ENCODE results near the gene ING2.

ING2 gene

DNA sequence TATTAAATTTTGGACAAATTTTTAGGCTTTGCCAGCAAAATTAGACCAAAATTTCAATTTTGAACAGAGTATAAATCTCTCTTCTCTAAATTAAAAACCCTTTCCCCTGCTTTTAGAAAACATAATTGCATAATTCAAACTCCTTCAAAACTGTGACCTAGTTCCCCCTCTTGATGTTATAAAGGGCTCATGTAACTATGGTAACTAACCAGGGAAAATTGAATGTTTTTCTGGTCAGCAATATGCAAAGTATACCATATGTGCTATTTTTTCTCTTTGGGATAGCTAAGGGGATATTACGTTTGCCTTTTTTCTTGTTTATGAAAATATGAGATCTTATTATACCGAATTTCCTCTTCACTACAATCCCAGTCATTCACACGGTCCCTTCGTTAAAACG, 5.1 kb upstream of the ING2 start:
- DNase-seq: no peak

DNA sequence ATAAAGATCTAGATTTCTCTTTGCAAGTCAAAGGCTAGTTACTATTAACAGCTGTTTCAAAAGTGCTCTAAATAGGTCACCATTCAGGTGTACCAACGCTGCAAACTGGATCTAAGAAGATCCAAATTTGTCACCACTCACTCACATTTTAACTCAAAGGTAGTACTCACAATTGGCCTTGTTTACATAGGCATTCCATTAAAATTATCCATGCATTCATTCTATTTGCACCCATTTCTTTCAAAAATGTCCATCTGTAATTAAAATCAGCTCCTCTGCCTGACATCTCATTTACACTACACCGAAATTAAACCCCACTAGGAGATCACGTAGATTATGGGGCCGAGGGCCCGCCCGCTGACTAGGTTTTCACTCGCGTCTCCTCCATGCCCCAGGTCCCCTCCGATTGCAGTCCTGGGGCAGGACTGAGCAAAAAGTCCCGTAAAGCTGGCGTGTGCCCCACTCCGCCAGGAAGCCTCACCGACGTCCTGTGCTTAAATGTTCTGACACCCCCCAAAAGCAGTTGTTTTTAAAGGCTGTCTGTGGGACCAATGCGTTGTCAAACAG, 1.3 kb upstream of the ING2 start:
- no peak for DNase-seq

DNA sequence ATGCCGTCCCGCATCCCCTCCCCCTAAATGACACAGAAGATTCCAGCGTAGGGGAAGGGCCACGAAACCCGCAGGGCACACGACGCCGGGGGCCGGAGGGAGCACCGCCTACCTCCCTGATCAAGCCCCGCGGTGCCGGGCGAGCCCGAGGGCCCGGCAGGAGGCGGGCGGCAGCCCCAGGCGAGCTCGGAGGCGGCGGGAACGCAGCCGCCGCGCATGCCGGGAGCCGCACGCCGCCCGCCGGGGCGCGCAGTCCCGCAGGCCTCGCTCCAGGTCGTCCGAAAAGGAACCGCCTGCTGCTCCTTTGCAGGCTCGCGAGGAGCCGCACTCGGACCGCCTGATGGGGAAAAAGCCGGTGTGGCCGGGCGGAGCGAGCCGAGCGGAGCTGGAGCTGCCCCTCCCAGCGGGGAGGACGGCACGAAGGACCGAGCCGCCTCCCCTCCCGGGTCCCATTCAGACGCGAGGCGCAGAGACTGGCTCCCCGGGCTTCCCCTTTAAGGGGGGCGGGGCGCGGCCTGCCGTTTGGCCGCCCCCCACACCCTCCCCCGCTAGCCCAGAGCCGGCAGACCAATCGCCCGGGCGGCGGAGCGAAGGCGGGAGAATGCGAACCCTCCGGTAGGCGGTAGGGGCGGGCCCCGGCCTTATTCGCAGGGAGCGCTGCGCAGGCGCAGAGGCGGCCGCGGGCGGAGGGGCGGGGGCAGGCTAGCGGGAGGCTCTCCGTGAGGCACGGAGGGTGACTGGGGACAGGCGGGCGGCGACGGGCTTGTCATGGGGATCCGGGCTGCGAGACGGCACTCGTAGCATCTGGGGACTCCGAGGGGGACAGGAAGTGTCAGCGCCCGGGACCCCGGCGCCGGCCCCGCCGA, 561 bp upstream of the ING2 start:
- peak; percentile 54 for DNase-seq

DNA sequence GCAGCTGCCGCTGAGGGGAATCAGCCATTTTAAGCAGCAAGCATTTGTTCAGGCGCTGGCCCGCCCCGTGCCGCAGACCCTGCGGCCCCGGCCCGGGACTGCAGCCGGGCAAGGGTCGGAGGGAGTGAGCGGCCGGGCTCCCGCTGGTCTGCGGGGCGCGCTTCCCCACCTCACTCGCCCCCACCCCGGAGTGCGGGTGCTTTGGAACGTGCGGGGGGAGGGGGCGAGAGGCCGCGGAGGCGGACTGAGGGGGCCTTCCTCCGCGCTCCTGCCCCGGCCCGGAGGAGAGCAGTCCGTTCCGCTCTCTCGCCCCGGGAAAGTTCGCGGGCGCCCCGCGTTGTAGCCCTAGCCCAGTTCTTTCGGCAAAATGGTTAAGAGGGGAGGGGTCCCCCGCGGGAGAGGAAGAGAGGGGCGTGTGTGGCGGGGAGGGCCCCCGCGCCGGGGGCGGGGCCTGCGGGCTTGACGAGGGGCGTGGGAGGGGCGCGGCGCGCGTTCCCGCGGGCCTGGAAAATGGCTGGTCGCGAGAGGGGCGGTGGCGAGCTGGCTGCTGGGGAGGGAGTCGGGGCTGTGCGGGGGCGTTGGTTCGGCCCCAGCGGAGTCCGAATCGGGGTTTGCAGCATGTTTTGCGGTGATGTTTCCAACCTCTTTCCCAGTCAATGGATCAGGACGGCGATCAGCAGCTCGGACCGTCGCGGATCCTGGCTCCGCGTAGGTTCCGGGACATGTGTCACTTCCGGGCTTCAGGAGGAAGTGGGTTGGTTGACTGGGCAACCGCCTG, 942 bp downstream of the ING2 start:
- peak; percentile 15 for DNase-seq

DNA sequence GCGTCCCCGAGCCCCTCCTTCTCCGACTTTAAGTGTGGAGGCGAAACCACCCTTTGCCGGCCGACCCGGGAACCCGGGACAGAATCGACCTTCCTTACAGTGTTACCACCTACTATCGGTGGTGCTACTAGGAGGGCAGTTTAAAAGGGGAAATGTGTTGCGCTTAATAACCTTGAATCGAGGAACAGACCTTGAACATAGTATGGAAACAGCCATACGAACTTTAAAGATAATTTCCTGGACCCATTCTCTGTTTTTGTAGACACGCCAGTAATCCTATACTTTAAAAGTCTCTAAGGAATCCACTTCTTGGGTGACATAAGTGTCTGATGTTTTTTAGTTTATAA, 1.5 kb downstream of the ING2 start:
- no peak for DNase-seq

DNA sequence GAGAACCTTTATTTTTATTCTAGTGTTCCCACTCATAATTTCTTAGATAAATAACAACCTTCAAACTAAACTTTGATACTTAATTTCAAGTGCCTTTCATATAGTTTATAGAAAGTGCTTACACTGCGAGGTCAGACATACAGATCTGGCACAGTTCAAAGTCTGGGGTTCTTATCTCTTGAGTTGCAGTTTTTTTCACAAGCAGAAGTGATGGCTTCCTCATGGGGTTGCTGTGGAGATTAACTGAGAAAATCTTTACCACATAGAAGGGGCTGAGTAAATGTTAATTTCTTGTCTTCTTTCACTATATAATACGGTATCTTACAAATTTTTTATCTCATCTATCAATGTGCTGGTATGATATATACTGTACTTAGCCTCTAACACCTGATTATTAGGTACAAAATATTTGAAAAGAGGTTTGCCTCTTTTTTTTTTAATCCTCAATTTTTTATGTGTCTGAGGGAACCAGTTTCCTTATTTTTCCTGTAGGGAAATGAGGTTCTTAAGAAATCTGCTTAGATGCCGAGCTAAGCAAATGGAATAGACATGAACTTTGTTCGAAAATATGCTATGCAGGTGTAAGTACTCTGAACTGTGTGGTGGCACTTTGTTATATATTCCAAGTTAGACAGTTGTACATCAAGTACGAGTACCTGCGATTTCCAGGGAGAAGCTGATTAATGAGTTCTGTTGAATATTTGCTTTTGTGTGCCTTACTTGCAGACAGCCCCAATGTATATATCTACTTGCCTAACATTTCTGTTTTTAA, 3.3 kb downstream of the ING2 start:
- no peak for DNase-seq

DNA sequence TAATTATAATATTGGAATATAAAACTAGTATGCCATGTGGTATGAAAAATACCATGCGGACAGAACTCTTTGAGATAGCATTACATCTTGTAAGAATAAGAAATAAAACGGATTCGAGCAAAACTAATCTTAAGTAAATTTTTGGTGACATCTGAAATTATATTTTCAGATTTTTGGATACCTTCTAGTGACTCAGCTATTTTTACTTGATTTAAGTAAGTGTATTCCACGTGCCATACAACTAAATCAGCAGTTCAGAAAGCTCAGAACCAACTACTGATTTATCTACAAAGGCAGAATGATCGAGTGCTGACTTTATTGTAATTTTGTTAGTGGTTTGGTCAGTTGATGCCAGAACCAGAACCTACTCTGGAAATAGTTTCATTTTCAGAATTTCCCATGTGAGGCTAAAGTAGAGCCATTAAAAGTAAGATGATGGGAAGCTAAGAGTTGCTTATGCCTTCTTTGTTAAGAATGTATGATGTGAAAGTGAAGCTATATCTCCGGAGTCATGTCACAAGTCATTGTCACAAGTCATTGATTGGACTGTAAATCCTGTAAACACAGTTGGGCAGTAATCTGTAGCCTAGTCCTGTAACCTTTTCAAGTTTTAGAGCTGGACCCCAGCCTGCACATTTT, 4.0 kb downstream of the ING2 start:
- DNase-seq: no peak

DNA sequence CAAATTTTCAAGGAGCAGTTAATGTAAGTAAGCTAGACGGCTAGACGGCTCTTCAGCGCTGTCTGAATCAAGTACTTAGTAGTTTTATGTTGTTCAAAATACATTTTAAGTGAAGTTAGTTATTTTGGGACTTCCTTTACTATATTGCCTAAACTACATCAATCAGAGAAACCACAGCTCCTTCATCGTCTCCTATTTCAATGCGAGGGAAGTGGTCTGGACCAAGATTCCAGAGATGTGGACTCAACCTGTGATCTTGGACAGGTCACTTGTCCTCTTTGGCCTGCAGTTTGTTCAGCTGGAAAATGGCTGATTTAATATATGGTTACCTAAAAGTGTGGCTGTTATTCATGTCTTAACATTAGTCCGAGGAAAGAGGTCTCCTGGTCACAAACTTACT, 10.6 kb downstream of the ING2 start:
- no peak for DNase-seq

DNA sequence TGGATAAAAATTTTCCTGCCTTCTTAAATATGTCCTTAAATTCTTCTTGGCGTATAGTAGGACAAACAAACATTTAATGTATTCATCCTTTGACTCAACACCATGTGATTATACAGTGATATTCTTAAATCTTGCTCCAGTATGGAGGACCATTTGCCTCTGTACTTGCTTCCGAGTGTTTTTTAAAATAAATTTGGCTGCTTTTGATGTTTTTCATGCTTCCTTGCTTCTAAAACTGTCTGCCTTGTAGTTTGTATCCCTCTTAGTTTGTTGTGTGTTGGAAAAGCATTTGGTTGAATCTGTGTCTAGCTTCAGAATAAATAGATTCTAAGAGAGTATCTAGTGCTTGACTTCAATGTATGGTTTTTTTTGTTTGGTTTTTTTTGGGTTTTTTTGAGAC, 12.3 kb downstream of the ING2 start:
- DNase-seq: no peak

DNA sequence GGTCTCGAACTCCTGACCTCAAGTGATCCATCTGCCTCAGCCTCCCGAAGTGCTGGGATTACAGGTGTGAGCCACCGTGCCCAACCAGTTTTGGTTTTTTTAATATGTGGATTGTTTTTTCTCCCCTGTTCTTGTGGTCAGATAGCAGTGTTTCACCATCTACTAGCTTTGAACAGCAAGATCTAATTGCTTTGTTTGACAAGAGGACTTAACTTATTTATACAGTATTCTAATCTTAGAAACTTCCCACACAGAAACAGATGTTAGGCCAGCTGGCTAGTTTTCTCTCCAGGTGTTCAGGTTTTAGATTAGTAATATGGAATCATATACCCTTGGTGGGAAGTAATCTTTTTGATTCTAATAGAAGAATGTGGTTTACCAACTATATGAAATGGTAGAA, 12.9 kb downstream of the ING2 start:
- DNase-seq: peak; percentile 33

DNA sequence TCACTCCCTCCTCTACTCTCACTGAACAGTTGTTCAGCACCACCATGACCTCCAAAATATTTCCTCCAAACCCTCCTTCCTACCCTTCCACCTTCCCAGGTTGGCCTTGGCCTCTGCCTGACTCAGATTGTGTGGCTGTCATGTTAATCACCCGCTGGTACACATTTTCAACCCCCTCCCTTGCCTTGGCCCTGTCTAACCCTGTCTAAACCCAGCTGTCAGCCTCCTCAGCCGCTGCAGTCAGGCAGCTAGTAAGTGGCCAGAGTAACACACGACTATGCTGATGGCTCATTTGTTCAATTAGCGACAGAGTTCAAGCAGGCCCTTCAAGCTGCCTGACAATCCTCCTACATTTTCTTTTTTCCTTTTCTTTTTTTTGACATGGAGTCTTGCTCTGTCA, 18.0 kb downstream of the ING2 start:
- DNase-seq: peak; percentile 4

DNA sequence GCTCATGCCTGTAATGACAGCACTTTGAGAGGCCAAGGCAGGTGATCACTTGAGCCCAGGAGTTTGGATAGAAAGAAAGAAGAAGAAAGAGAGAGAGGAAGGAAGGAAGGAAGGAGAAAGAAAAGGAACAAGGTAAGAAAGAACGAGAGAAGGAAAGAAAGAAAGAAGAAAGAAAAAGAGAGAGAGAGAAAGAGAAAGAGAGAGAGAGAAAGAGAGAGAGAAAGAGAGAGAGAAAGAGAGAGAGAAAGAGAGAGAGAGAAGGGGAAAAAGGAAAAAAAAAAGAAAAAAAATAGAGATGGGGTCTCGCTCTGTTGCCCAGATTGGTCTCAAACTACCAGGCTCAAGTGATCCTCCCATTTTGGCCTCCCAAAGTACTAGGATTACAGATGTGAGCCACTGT, 22.5 kb downstream of the ING2 start:
- no peak for DNase-seq

DNA sequence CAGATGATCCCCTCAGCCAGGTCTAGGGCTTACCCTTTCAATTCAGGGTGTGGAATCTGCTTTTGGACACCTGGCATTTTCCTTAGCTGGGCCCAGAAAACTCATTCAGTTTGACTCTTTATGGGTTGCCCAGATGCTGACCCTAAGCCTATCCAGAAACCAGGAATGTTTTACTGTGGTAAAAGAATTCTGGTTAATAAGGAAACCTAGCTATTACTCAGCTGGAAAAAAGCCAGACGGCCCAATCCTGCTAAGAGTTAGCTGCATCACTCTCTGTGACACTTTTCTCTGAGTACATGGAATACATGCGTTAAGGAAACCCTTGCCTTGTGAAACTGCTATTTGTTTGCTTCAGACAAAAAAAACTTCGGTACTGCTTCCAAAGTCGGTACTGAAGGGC, 28.0 kb downstream of the ING2 start:
- no peak for DNase-seq

DNA sequence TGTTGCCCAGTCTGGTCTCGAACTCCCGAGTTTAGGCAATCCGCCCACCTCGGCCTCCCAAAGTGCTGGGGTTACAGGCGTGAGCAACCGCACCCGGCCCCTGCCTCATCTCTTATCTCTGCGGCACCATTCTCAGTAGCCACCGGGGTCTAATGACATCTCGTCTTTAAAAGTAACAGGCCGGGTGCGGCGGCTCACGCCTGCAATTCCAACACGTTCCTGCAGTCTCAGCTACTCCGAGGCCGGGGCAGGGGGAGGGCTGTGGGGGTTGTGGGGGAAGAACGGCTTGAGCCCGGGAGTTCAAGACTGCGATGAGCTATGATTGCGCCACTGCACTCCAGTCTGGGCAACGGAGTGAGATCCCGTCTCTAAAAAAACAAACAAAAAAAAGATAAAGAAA, 28.8 kb downstream of the ING2 start:
- no peak for DNase-seq

DNA sequence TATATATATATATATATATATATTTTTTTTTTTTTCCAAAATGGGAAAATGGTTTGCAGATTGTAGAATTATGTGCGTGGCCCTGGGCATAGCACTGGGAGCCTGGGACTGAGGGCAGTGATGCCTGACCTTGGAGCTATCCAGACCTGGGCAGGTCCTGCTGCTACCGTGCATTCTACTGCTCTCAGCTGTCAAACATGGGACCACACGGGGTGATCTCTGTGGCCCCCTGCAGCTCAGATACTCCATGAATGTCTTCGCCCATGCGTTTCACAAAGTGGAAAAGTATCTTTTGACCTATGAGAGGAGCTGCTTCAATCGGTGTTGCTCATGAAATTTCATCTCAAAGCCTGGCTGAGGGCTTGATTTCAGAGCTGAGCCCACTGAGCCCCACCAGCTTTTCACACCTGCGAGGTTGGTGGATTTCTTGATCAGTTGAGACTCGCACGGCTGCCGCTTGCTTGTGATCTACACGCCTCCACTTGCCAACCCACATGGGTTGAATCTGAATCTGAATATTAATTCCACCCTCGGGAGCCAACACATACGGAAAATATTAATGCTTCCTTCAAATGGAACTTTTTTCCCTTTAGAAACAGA, 35.7 kb downstream of the ING2 start:
- no peak for DNase-seq

DNA sequence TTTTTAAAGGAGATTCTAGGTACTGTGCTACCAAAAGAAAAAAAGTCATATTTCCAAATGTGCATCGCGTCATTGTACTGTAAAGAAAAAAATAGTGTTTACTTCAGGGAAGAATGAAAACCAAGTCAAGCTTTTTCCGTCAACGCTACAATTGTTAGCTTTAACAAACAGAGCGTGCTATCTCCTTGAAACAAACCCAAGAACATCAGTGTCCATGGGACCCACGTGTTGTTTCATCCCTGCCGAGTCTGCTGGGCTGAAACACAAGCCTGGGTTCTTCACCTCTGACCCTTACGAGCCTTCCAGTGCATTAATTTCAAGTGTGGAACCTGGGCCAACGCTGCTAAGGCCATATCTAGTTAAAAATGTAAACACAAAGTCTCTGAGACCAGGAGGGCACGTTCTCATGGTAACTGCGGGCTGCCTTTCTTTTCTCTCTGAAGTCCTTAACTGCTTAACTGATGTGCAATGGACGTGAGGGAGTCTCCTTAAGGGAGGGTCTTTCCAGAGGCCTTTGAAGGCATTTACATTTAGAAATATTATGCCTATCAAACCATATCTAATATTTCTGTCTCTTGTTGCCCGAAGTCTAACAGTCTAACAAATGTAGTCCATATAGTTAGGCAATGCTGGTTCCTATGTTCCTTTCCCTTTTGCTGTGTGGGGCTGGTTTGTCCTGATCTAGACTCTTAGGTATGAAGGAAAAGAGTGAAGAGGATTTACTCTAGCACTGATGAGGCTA, 36.3 kb downstream of the ING2 start:
- peak; percentile 20 for DNase-seq

DNA sequence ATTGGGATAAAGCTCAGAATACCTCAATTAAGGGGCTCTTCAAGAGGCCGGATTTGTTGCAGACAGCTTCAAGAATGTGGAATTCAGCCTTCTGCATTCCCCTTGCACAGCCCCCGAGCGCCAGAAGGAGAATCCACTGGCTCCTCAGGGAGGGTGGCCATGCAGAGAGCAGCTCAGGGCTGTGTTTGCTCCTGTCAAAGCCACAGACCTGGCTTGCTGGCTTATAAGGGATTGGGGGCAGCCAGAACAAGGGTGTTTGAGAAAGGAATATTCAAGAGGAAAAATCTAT, 36.8 kb downstream of the ING2 start:
- DNase-seq: no peak

DNA sequence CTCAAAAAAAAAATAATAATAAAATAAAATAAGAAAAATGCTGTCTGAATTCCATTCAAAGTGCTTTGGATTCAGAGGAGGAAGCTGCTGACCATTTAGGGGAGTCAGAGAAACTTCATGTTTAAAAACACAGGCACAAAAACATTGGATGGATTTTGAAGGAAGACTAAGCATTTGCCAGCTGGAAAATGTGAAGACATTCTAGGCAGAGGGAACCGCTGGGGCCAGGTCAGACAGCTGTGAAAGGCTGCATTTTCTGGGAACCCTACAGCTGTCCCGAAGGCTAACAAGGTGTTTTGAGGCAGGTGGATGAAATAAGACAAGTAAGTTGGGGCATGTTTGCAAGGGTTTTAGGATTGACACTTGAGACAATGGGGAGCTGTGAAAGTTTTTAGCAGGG, 38.6 kb downstream of the ING2 start:
- no peak for DNase-seq

DNA sequence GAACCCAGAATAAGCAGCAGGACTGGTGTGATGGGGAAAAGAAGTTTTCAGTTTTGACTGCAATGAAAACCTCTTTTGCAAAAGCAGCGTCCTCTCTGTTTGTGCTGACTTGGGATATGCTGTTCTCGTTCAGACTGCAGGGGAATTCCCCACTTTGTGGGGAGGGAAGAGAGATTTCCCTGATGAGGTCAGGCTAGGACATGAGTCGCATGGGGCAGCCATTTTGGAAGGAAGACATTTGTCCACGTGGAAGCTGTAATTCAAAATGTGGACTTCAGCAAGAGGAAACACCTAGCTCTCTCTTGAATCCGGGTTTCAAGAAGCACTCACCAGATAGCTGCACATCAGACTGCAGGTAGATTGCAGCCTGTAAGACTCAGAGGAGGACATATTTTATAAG, 39.3 kb downstream of the ING2 start:
- DNase-seq: no peak

DNA sequence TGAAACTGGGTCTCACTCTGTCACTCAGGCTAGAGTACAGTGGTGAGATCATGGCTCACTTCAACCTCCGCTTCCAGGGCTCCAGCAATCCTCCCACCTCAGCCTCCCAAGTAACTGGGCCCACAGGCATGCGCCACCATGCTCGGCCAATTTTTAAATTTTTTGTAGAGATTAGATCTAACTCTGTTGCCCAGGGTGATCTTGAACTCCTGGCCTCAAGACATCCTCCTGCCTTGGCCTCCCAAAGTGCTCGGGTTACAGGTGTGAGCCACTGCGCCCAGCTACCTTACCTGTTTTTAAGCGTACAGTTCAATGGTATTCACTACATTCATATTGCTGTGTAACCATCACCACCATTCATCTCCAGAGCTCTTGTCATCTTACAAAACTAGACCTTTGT, 41.5 kb downstream of the ING2 start:
- DNase-seq: no peak

DNA sequence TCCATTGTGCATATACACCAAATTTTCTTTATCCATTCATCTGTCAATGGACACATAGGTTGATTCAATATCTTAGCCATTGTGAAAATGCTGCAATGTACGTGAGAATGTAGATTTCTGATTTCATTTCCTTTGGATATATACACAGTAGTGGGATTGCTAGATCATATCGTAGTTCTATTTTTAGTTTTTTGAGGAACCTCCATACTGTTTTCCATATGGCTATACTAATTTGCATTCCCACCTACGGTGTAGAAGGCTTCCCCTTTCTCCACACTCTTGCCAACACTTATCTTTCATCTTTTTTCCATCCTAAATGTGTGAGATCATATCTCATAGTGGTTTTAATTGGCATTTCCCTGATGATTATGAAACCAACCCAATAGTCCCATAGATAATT, 43.4 kb downstream of the ING2 start:
- no peak for DNase-seq
